A549 (cell line): ENCODE measurements around the gene GOT1. TPM values are rescaled to one million over a fixed set of nuclear protein-coding genes. Genes with fewer than 3 reads are reported as not detected.

Source experiments
- ATAC-seq, 2 experiments: fragments of 200-7000 bp in 1 of 2; fragments of >200 bp in 1 of 2; cut with Nextera tagmentation in 1 of 2; cut with Tn5 transposase in 1 of 2; 3 replicates each; pipeline versions ENCODE4 v1.8.0 to v1.9.1; 2018 to 2020; ENCODE audit warnings: mild to moderate bottlenecking in 1 of 2, moderate library complexity in 1 of 2
- CTCF ChIA-PET: fragments of 300-600 bp; sonication (Branson Sonifier 250); formaldehyde crosslinking; extraction: SDS; loops from one replicate; lab custom pipeline; 2021; ENCODE audit warnings: antibody characterized with exemption, inconsistent platforms; lab: Yijun Ruan, JAX
- POLR2A ChIA-PET: fragments of 350-600 bp; formaldehyde crosslinking; extraction: SDS; loops from one replicate; lab custom pipeline; 2021; ENCODE audit warnings: antibody characterized with exemption, inconsistent platforms; lab: Yijun Ruan, JAX
- DNase-seq, 2 experiments: peaks; one replicate each; pipeline versions ENCODE4 v3.0.0 to v3.0.0-alpha.2; 2011 to 2016; ENCODE audit warnings: low read depth in 1 of 2, low spot score in 1 of 2
- FAIRE-seq: peaks from 2 replicates; lab custom pipeline; 2011; peaks lifted over from hg19 to GRCh38; lab: Jason Lieb, UNC
- H3K27ac ChIP-seq, 2 experiments: fragments of >200 bp; sonication (Bioruptor Twin); formaldehyde crosslinking; 3 replicates each; pipeline ENCODE4 v1.5.1; 2016 to 2017
- H3K4me1 ChIP-seq: fragments of >200 bp; sonication (Bioruptor Twin); formaldehyde crosslinking; 3 replicates; pipeline ENCODE4 v1.6.1; 2016
- H3K4me2 ChIP-seq: fragments of >200 bp; sonication (Bioruptor Twin); formaldehyde crosslinking; 3 replicates; pipeline ENCODE4 v1.6.1; 2016
- H3K4me3 ChIP-seq: fragments of >200 bp; sonication (Bioruptor Twin); formaldehyde crosslinking; 3 replicates; pipeline ENCODE4 v1.5.1; 2016
- H3K9me3 ChIP-seq: fragments of >200 bp; sonication (Bioruptor Twin); formaldehyde crosslinking; 3 replicates; pipeline ENCODE4 v1.6.1; 2016
- CBX8 ChIP-seq: fragments of 200-600 bp; sonication (generic); IDR thresholded peaks from 2 replicates; pipeline ENCODE4 v1.6.1; 2016
- CHD4 ChIP-seq: fragments of 200-600 bp; sonication (generic); IDR thresholded peaks from 2 replicates; pipeline ENCODE4 v1.6.1; 2016; ENCODE audit warnings: antibody characterized with exemption, mild to moderate bottlenecking, borderline replicate concordance
- EHF ChIP-seq: fragments of 250-450 bp; sonication (Bioruptor Pico); IDR thresholded peaks from 2 replicates; pipeline ENCODE4 v1.5.0; 2020; ENCODE audit warnings: mild to moderate bottlenecking
- FOSB ChIP-seq: fragments of 250-450 bp; sonication (Bioruptor Pico); IDR thresholded peaks from 2 replicates; pipeline ENCODE4 v1.5.0; 2020; ENCODE audit warnings: mild to moderate bottlenecking, moderate library complexity
- FOSL2 ChIP-seq, 2 experiments: fragments of 450-650 bp in 1 of 2; fragments of >200 bp in 1 of 2; sonication (Bioruptor Twin) in 1 of 2; formaldehyde crosslinking; IDR thresholded peaks; 2 replicates each; pipeline versions ENCODE4 v1.5.0 to v1.6.1; 2016 to 2020; ENCODE audit warnings: mild to moderate bottlenecking in 1 of 2, moderate library complexity in 1 of 2
- JUN ChIP-seq, 2 experiments: fragments of >200 bp; sonication (Bioruptor Twin); formaldehyde crosslinking; IDR thresholded peaks; 2 replicates in 1 of 2; 3 replicates in 1 of 2; pipeline ENCODE4 v1.6.1; 2016 to 2017
- KDM1A ChIP-seq: fragments of 200-600 bp; sonication (generic); IDR thresholded peaks from 2 replicates; pipeline ENCODE4 v1.6.1; 2016; ENCODE audit warnings: low read depth, mild to moderate bottlenecking
- KDM5A ChIP-seq: fragments of 200-600 bp; sonication (generic); IDR thresholded peaks from 2 replicates; pipeline ENCODE4 v1.6.1; 2016; ENCODE audit warnings: antibody characterized with exemption, mild to moderate bottlenecking
- NR3C1 ChIP-seq: fragments of >200 bp; sonication (Bioruptor Twin); formaldehyde crosslinking; IDR thresholded peaks from 3 replicates; pipeline ENCODE4 v1.6.1; 2017
- PHF8 ChIP-seq: fragments of 200-600 bp; sonication (generic); IDR thresholded peaks from 2 replicates; pipeline ENCODE4 v1.6.1; 2016; ENCODE audit warnings: low read depth, mild to moderate bottlenecking, antibody characterized with exemption, moderate library complexity, borderline replicate concordance
- POLR2AphosphoS2 ChIP-seq: conservative IDR thresholded peaks from 2 replicates; pipeline ENCODE4 v1.6.1; 2012; ENCODE audit warnings: low read length, improper control_type of control experiment, inconsistent platforms
- REST ChIP-seq: fragments of 200-600 bp; sonication (generic); IDR thresholded peaks from 2 replicates; pipeline ENCODE4 v1.6.1; 2016; ENCODE audit warnings: antibody characterized with exemption, mild to moderate bottlenecking, moderate library complexity
- ZNF302 ChIP-seq: fragments of 250-450 bp; sonication (Bioruptor Pico); IDR thresholded peaks from 2 replicates; pipeline ENCODE4 v1.9.0; 2021; ENCODE audit warnings: inconsistent platforms, mild to moderate bottlenecking, moderate library complexity
- WGBS: methylation state at CpG from one replicate; pipeline ENCODE4 v1.1.6; 2017; ENCODE audit errors: missing lambda C conversion rate; 5-methylcytosine and 5-hydroxymethylcytosine counted together
- polyA plus RNA-seq, 4 experiments: library from polyadenylated mRNA; depleted of rRNA in 3 of 4; stranded (reverse); fragments of >200 nt; fragmentation: RNase III in 1 of 4; extraction: RNeasy Plus Mini Kit Qiagen cat#74134 plus additional on column Dnase treatment in 1 of 4; gene quantifications; 2 replicates in 3 of 4; 3 replicates in 1 of 4; pipeline ENCODE4 v1.2.3, GENCODE V29; 2011 to 2017
- TF ChIP-seq, protein P1 (sequence below): IDR thresholded peaks from 2 replicates; pipeline ENCODE4 v1.6.1; 2012; ENCODE audit warnings: low read depth, borderline replicate concordance
- TF ChIP-seq, protein P2 (sequence below): fragments of >200 bp; sonication (Bioruptor Twin); formaldehyde crosslinking; IDR thresholded peaks from 3 replicates; pipeline ENCODE4 v1.6.1; 2016

GOT1 gene
- polyA plus RNA-seq, 2 of the 4 experiments (the other 2 are of a cell fraction) = 31.1 to 34.9 TPM

- TF ChIP-seq REST (no peak), FOSB (CRISPR knock-in tag) (no peak), ZNF302 (CRISPR knock-in tag) (no peak), CBX8 (no peak)
These were observed 39.9 kb upstream of the GOT1 start (continued) for GRCh38 chr10:99470327-99470726.

DNA sequence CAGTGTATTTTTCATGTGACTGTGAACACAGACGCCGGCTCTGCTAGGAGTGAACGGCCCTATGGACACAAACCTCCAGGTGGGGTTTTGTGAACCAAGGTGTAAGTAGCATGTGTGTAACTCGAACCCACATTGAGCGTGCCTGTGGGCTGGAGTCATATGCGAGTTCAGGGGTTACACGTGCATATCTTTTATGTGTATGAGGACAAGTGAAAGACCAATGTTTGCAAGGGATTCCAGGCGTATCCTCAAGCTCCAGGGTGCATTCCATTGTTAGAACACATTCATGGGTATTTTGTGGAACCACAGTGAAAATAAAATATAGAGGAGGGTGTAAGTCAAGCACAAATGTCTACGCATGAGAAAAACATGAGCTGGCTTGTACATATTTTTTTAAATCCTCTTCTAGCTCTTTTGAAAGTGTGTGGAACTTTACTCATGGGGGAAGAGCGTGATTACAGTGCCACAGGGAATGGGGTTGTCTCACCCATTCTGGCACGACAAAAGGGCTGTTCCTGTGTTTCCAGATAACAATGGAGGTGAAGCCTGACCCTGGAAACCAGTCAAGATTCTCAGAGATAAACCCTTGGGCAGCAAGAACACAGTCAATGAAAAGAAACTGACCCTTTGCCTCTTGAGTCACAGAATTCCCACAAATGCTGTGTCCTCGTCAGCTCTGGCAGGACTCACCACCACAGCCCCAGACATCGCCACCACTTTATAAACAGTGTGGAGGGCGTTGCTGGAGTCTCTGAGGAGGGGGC, 37.0 kb upstream of the GOT1 start:
- H3K9me3 ChIP-seq = no peaks in the 10 kb centered on the region
- POLR2A ChIA-PET = no interaction called here
- CTCF ChIA-PET = interaction anchor here (0.6 to 5.4 kb wide), 4 partner anchors 17 to 829 kb away, joined by 3 to 13 read pairs (median 4); no protein-coding TSS in a partner anchor
- peak overlapping the region; percentile 38; the same call in 2 of the 3 replicates for H3K4me2 ChIP-seq
- no peak for FAIRE-seq
- no peak for ATAC-seq
- TF ChIP-seq EHF (CRISPR knock-in tag) (no peak), NR3C1 (no peak)
- H3K4me1 ChIP-seq = peaks cover 12% of the 10 kb centered on the region
- no peak for DNase-seq
- no peak overlapping the region for H3K27ac ChIP-seq
- H3K4me3 ChIP-seq = no peak overlapping the region
- 52% methylated on average over 13 of the region's 14 CpGs for WGBS

DNA sequence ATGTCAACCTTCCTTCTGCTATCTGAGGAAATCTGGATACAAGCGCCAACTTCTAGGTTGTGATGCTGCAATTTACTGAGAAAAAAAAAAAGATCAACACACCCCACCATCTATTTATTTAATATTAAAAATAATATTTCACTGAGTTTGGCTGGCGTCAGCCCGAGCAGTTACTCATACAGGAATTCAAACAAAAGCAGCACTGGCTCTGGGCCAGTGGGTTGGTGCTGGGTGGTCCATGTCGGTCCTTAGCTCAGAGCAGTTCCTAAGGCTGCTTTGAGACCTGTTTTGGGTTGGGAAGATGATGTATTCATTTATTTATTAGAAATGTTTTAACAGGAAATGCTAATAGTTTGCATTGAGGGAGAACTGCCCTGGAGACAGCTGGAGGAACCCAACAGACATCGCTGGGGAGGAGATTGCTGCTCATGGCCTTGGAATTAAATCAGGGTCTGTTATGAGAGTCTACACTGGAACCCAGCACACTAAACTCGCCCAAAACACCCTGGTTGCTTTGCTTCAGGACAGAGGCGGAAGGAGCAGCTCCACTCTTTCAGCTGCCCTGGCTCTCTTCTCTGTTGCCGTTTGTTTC, 36.3 kb upstream of the GOT1 start:
- ATAC-seq (0 out of 6 replicates have a peak, but pooled peaks of 1 of the 2 experiments have one; percentile 22), FAIRE-seq (no peak), DNase-seq (no peak)
- Histone ChIP-seq H3K27ac (no peak overlapping the region), H3K4me2 (peak overlapping the region; percentile 38), H3K4me3 (no peak overlapping the region), H3K4me1 (peaks cover 12% of the 10 kb centered on the region), H3K9me3 (no peaks in the 10 kb centered on the region)
- POLR2A ChIA-PET = no interaction called here
- 41% methylated on average over 8 of the region's 8 CpGs for WGBS
- CTCF ChIA-PET = interaction anchor here (0.6 to 5.4 kb wide), 4 partner anchors 18 to 829 kb away, joined by 3 to 13 read pairs (median 4); no protein-coding TSS in a partner anchor
- TF ChIP-seq KDM1A = no peak
- TF ChIP-seq CHD4 = no peak
- no peak for TF ChIP-seq JUN (IDR thresholded peaks at IDR 0.05)
- no peak for TF ChIP-seq KDM5A
- TF ChIP-seq, protein P1, sequence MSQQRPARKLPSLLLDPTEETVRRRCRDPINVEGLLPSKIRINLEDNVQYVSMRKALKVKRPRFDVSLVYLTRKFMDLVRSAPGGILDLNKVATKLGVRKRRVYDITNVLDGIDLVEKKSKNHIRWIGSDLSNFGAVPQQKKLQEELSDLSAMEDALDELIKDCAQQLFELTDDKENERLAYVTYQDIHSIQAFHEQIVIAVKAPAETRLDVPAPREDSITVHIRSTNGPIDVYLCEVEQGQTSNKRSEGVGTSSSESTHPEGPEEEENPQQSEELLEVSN = no peak
- no peak for TF ChIP-seq FOSB (CRISPR knock-in tag)
- TF ChIP-seq EHF (CRISPR knock-in tag) = no peak
- TF ChIP-seq PHF8 = no peak
- no peak for TF ChIP-seq FOSL2 (IDR thresholded peaks at IDR 0.05)
- TF ChIP-seq FOSL2 (CRISPR knock-in tag; IDR thresholded peaks at IDR 0.05) = no peak
- TF ChIP-seq POLR2AphosphoS2 = no peak
- TF ChIP-seq, protein P2, sequence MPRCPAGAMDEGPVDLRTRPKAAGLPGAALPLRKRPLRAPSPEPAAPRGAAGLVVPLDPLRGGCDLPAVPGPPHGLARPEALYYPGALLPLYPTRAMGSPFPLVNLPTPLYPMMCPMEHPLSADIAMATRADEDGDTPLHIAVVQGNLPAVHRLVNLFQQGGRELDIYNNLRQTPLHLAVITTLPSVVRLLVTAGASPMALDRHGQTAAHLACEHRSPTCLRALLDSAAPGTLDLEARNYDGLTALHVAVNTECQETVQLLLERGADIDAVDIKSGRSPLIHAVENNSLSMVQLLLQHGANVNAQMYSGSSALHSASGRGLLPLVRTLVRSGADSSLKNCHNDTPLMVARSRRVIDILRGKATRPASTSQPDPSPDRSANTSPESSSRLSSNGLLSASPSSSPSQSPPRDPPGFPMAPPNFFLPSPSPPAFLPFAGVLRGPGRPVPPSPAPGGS = no peak
